IgD-negative memory B cell (primary cell): ENCODE data around the gene GZMA. TPM values are rescaled to one million over a fixed set of nuclear protein-coding genes. Genes with fewer than 3 reads are reported as not detected.
"Not testable (repeated sequence)": the region's sequence is repeated elsewhere in the genome, so short reads cannot be mapped to it uniquely, and the experiment has no call there.

Experiments used
- H3K27ac Mint-ChIP-seq, 3 donors: one replicate each; pipeline ENCODE4 v1.8.0; 2020 to 2022; ENCODE audit warnings: mild to moderate bottlenecking in 3 of 3, mixed read lengths in 3 of 3, moderate library complexity in 1 of 3
- H3K27me3 Mint-ChIP-seq: one replicate; pipeline ENCODE4 v1.8.0; 2021; ENCODE audit warnings: mixed read lengths
- H3K36me3 Mint-ChIP-seq: one replicate; pipeline ENCODE4 v1.8.0; 2020; ENCODE audit warnings: mild to moderate bottlenecking, mixed read lengths
- H3K4me1 Mint-ChIP-seq, 3 donors: one replicate each; pipeline ENCODE4 v1.8.0; 2020 to 2022; ENCODE audit warnings: mixed read lengths in 3 of 3, mild to moderate bottlenecking in 1 of 3
- H3K4me3 Mint-ChIP-seq, 4 donors: one replicate each; pipeline ENCODE4 v1.8.0; 2020 to 2022; ENCODE audit warnings: mild to moderate bottlenecking in 4 of 4, mixed read lengths in 4 of 4, moderate library complexity in 3 of 4
- H3K9me3 Mint-ChIP-seq, 3 donors: one replicate each; pipeline ENCODE4 v1.8.0; 2020 to 2021; ENCODE audit warnings: mixed read lengths in 3 of 3, mild to moderate bottlenecking in 1 of 3
- polyA plus RNA-seq: library from polyadenylated mRNA; unstranded; fragments of 300-500 nt; fragmentation: Illumina TruSeq; gene quantifications from one replicate; pipeline ENCODE4 v1.2.3, GENCODE V29; 2021

The GZMA gene
- 19.5 TPM for polyA plus RNA-seq

GRCh38 chr5:55102348-55102747 is at the start of gene GZMA:
TSS of gene GZMA (plus strand) at chr5:55102646. CDS start at chr5:55102683, 37 bp downstream.
- H3K4me3 Mint-ChIP-seq: peak within 1 kb of the TSS in 3 of 4 donors; percentile 15 to 87 (median 51)
- peaks cover 0 to 4% (median 3%) of the 10 kb centered on the region in 3 donors for H3K9me3 Mint-ChIP-seq
- H3K27ac Mint-ChIP-seq: no peak within 1 kb of the TSS
- H3K4me1 Mint-ChIP-seq: peaks cover 0 to 9% (median 0%) of the 10 kb centered on the region in 3 donors
- H3K36me3 Mint-ChIP-seq: peaks cover 3% of the 10 kb centered on the region
- H3K27me3 Mint-ChIP-seq: peaks cover 6% of the 10 kb centered on the region

GRCh38 chr5:55055183-55055582 is 47.3 kb upstream of the GZMA start:
- H3K9me3 Mint-ChIP-seq: peaks cover 3 to 14% (median 8%) of the 10 kb centered on the region in 3 donors
- H3K36me3 Mint-ChIP-seq: peaks cover 3% of the 10 kb centered on the region
- peaks cover 3% of the 10 kb centered on the region for H3K27me3 Mint-ChIP-seq
- no peaks in the 10 kb centered on the region for H3K4me1 Mint-ChIP-seq
- H3K4me3 Mint-ChIP-seq: no peak overlapping the region
- no peak overlapping the region for H3K27ac Mint-ChIP-seq

DNA sequence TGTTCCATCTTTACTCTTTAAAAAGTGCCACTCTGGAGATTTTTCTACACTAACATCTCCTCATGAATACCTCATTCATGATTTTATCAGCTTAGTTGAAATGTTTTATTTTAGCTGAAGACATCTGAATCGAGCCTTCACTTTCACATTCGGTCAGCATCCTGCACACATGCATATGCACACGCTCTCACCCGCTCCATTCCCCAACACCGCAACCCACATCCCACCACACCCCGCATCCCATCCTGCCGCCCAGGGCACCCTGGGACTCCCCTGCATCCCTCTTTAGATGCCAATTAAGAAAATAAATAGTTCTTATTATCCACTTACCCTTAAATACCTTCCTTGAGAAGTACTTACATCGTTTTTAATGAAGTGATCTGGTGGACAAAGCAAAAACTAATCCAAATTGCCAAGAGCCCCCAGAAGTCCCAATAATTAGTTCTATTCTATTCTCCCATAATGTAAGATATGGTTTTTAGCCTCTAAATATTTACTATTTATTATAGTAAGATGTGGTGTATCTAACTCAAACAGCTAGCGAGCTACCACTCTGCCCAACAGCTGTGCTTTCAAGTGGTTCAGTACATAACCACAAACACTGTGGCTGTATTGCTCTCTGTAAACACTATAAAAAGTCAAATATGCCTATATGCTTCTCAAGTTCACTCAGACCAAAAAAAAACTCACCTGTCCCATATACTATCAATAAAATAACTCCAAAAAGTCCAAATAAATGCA is 40.2 kb upstream of the GZMA start:
- Mint-ChIP-seq H3K27ac (no peak overlapping the region), H3K4me1 (peaks cover 1 to 5% (median 3%) of the 10 kb centered on the region in 3 donors), H3K27me3 (peaks cover 9% of the 10 kb centered on the region), H3K9me3 (peaks cover 2 to 5% (median 3%) of the 10 kb centered on the region in 3 donors), H3K36me3 (no peaks in the 10 kb centered on the region), H3K4me3 (peak overlapping the region in 2 of 4 donors; percentile 70 to 84)

GRCh38 chr5:55063220-55063863 is 39.1 kb upstream of the GZMA start:
- Mint-ChIP-seq H3K36me3 (no peaks in the 10 kb centered on the region), H3K27ac (no peak overlapping the region)

DNA sequence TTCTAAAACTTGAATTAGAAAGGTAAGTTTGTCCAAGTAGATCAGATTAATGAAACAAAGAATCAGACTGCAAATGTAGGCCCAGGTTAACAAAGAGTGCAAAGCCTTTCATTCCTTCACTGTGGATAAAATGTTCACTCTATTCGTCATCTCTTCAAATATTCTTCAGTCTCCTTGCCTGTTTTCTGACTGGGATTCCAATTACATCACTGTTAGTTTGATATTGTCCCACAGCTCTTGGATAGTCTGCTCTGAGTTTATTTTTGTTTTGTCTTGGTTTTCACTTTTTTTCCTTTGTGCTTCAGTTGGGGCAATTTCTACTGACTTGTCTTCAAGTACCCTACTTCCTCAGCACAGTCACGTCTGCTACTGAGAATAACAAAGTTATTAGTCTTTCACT is 38.5 kb upstream of the GZMA start:
- H3K27ac Mint-ChIP-seq: no peak overlapping the region

More at GRCh38 chr5:55063220-55063863, 39.1 kb upstream of the GZMA start:
- Mint-ChIP-seq H3K27me3 (peaks cover 9% of the 10 kb centered on the region), H3K9me3 (peaks cover 2 to 5% (median 3%) of the 10 kb centered on the region in 3 donors), H3K4me1 (peaks cover 1 to 5% (median 3%) of the 10 kb centered on the region in 3 donors), H3K4me3 (no peak overlapping the region)

GRCh38 chr5:55064523-55064922 is 37.9 kb upstream of the GZMA start:
- Mint-ChIP-seq H3K4me3 (no peak overlapping the region), H3K9me3 (peaks cover 2 to 5% (median 3%) of the 10 kb centered on the region in 3 donors), H3K27me3 (peaks cover 9% of the 10 kb centered on the region), H3K27ac (no peak overlapping the region), H3K36me3 (no peaks in the 10 kb centered on the region), H3K4me1 (peaks cover 1 to 5% (median 3%) of the 10 kb centered on the region in 3 donors)

More for the DNA sequence above, 38.5 kb upstream of the GZMA start:
- Mint-ChIP-seq H3K4me1 (peaks cover 1 to 5% (median 3%) of the 10 kb centered on the region in 3 donors), H3K4me3 (no peak overlapping the region), H3K27me3 (peaks cover 9% of the 10 kb centered on the region), H3K9me3 (peaks cover 2 to 5% (median 3%) of the 10 kb centered on the region in 3 donors), H3K36me3 (no peaks in the 10 kb centered on the region)

DNA sequence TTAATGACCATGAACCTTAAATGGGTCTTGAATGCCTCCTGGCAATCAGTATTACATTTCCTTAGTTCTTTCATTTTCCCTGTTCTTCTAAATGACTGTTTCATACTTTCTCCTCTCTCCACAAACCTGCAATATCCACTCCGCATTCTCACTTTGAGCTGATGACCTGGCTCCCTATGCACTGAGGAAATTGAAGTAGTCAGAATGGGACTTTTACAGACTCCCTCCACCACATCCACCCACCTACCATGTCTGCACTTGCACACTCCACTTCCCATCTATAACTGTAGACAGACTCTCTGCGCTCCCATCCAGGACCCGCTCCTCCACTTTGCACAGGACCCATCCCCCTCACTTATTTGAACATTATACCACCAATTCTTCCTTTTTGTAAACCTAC is 36.2 kb upstream of the GZMA start:
- Mint-ChIP-seq H3K4me1 (peaks cover 1 to 5% (median 3%) of the 10 kb centered on the region in 3 donors), H3K36me3 (no peaks in the 10 kb centered on the region), H3K9me3 (no peaks in the 10 kb centered on the region), H3K27me3 (peaks cover 9% of the 10 kb centered on the region), H3K4me3 (no peak overlapping the region), H3K27ac (no peak overlapping the region)

- H3K27ac Mint-ChIP-seq: no peak overlapping the region
- H3K36me3 Mint-ChIP-seq: no peaks in the 10 kb centered on the region
- H3K4me3 Mint-ChIP-seq: no peak overlapping the region
- H3K9me3 Mint-ChIP-seq: no peaks in the 10 kb centered on the region
- H3K27me3 Mint-ChIP-seq: peaks cover 7% of the 10 kb centered on the region
- no peaks in the 10 kb centered on the region for H3K4me1 Mint-ChIP-seq
Observed at GRCh38 chr5:55070968-55071367, 31.5 kb upstream of the GZMA start.

DNA sequence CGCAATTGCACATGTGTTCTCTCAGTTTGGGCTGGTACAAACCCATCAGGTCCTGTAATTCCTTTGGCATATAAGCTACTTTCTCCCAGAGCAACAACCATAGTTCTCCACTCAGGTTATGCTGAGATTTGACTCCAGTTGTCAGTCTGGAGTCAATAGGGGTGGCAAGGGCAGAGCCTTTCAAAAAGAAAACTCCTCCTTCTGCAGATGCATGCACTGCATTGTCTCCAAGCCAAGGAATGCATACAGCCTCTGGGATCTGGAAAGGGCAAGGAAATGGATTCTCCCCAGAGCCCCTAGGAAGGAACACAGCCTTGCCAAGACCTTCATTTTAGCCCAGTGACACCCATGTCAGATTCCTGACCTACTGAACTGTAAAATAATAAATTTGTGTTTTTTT is 31.0 kb upstream of the GZMA start:
- no peaks in the 10 kb centered on the region for H3K36me3 Mint-ChIP-seq
- no peak overlapping the region for H3K27ac Mint-ChIP-seq
- no peak overlapping the region for H3K4me3 Mint-ChIP-seq

GRCh38 chr5:55072666-55073065 is 29.8 kb upstream of the GZMA start:
- Mint-ChIP-seq H3K27me3 (peaks cover 3% of the 10 kb centered on the region), H3K36me3 (no peaks in the 10 kb centered on the region), H3K27ac (no peak overlapping the region), H3K4me1 (no peaks in the 10 kb centered on the region), H3K4me3 (no peak overlapping the region), H3K9me3 (peaks cover 0 to 1% (median 0%) of the 10 kb centered on the region in 3 donors)

More for the DNA sequence above, 31.0 kb upstream of the GZMA start:
- no peaks in the 10 kb centered on the region for H3K9me3 Mint-ChIP-seq
- no peaks in the 10 kb centered on the region for H3K4me1 Mint-ChIP-seq
- peaks cover 3% of the 10 kb centered on the region for H3K27me3 Mint-ChIP-seq

GRCh38 chr5:55073211-55073610 is 29.2 kb upstream of the GZMA start:
- H3K4me3 Mint-ChIP-seq: no peak overlapping the region
- no peak overlapping the region for H3K27ac Mint-ChIP-seq
- H3K4me1 Mint-ChIP-seq: no peaks in the 10 kb centered on the region
- H3K27me3 Mint-ChIP-seq: peaks cover 3% of the 10 kb centered on the region
- H3K36me3 Mint-ChIP-seq: peaks cover 1% of the 10 kb centered on the region
- peaks cover 0 to 2% (median 1%) of the 10 kb centered on the region in 3 donors for H3K9me3 Mint-ChIP-seq

GRCh38 chr5:55081541-55081940 is 20.9 kb upstream of the GZMA start:
- Mint-ChIP-seq H3K4me3 (peak overlapping the region in 1 of 4 donors; percentile 34), H3K27ac (no peak overlapping the region), H3K9me3 (peaks cover 2 to 7% (median 3%) of the 10 kb centered on the region in 3 donors), H3K27me3 (peaks cover 2% of the 10 kb centered on the region), H3K4me1 (no peaks in the 10 kb centered on the region), H3K36me3 (peaks cover 3% of the 10 kb centered on the region)

DNA sequence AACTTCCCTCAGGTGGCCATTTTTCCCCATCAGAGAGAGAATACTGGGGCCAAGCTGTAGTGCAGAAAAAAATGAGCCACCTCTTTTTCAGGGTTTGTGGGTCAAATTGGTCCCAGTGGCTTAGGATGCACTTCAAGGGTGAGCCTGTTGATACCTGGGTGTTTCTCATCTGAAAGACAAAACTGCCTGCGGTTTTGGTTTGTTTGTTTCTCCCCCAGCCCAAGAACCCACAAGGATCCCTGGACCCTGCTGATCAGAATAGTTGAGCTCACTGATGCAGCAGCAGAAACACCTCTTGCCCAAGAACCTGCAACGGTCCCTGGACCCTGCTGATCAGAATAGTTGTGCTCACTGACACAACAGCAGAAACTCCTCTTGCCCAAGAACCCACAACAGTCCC is 13.1 kb upstream of the GZMA start:
- H3K4me3 Mint-ChIP-seq, H3K4me1 Mint-ChIP-seq, H3K36me3 Mint-ChIP-seq, H3K27me3 Mint-ChIP-seq, H3K9me3 Mint-ChIP-seq, H3K27ac Mint-ChIP-seq: not testable (repeated sequence)

- H3K27me3 Mint-ChIP-seq, H3K4me3 Mint-ChIP-seq, H3K4me1 Mint-ChIP-seq, H3K36me3 Mint-ChIP-seq, H3K9me3 Mint-ChIP-seq: not testable (repeated sequence)
- peak overlapping the region in 1 of 3 donors; percentile 42 for H3K27ac Mint-ChIP-seq
Observed at GRCh38 chr5:55091011-55091410, 11.4 kb upstream of the GZMA start.

DNA sequence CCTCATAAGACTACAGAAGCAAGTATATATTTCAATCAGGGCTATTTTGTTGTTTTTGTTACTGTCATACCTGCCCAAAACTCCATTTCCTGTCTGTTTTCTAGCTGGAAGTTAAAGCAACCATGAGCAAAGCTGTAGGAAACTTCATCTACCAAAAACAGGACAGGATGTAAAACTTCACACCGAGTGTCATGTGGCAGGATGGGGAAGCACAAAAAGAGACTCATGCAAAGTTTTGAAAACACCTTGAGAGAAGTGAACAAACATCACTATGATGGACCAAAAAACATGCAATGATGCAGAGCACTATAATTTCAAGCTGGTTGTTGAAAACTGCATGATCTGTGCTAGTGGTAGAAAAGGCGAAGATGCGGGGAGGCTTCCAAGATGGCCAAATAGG is 6.3 kb upstream of the GZMA start:
- Mint-ChIP-seq H3K27me3 (peaks cover 3% of the 10 kb centered on the region), H3K27ac (no peak overlapping the region), H3K9me3 (peaks cover 0 to 6% (median 3%) of the 10 kb centered on the region in 3 donors), H3K4me3 (no peak overlapping the region), H3K4me1 (peaks cover 0 to 3% (median 0%) of the 10 kb centered on the region in 3 donors), H3K36me3 (peaks cover 3% of the 10 kb centered on the region)
